HUES48 (cell line): Measurements from ENCODE around the gene OSBP.

ENCODE experiments used
- H3K27ac ChIP-seq: one replicate; pipeline ENCODE4 v1.7.0; 2013; ENCODE audit warnings: low read depth, low read length, inconsistent platforms
- H3K27me3 ChIP-seq: 2 replicates; pipeline ENCODE4 v1.6.1; 2013; ENCODE audit warnings: mild to moderate bottlenecking, low read length; ENCODE audit not compliant: control insufficient read depth, insufficient read depth
- H3K36me3 ChIP-seq: 2 replicates; pipeline ENCODE4 v1.6.1; 2013; ENCODE audit warnings: low read length; ENCODE audit not compliant: control insufficient read depth, insufficient read depth
- H3K4me1 ChIP-seq: 2 replicates; pipeline ENCODE4 v1.6.1; 2013; ENCODE audit warnings: mild to moderate bottlenecking, low read length; ENCODE audit not compliant: control insufficient read depth, insufficient read depth
- H3K4me3 ChIP-seq: 2 replicates; pipeline ENCODE4 v1.5.1; 2013; ENCODE audit warnings: mild to moderate bottlenecking, low read depth, low read length
- H3K9ac ChIP-seq: 2 replicates; pipeline ENCODE4 v1.6.1; 2013; ENCODE audit warnings: mild to moderate bottlenecking, low read depth, low read length, moderate library complexity
- H3K9me3 ChIP-seq: 2 replicates; pipeline ENCODE4 v1.6.1; 2013; ENCODE audit warnings: low read length; ENCODE audit not compliant: control insufficient read depth, insufficient read depth

Gene OSBP, protein sequence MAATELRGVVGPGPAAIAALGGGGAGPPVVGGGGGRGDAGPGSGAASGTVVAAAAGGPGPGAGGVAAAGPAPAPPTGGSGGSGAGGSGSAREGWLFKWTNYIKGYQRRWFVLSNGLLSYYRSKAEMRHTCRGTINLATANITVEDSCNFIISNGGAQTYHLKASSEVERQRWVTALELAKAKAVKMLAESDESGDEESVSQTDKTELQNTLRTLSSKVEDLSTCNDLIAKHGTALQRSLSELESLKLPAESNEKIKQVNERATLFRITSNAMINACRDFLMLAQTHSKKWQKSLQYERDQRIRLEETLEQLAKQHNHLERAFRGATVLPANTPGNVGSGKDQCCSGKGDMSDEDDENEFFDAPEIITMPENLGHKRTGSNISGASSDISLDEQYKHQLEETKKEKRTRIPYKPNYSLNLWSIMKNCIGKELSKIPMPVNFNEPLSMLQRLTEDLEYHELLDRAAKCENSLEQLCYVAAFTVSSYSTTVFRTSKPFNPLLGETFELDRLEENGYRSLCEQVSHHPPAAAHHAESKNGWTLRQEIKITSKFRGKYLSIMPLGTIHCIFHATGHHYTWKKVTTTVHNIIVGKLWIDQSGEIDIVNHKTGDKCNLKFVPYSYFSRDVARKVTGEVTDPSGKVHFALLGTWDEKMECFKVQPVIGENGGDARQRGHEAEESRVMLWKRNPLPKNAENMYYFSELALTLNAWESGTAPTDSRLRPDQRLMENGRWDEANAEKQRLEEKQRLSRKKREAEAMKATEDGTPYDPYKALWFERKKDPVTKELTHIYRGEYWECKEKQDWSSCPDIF

DNA sequence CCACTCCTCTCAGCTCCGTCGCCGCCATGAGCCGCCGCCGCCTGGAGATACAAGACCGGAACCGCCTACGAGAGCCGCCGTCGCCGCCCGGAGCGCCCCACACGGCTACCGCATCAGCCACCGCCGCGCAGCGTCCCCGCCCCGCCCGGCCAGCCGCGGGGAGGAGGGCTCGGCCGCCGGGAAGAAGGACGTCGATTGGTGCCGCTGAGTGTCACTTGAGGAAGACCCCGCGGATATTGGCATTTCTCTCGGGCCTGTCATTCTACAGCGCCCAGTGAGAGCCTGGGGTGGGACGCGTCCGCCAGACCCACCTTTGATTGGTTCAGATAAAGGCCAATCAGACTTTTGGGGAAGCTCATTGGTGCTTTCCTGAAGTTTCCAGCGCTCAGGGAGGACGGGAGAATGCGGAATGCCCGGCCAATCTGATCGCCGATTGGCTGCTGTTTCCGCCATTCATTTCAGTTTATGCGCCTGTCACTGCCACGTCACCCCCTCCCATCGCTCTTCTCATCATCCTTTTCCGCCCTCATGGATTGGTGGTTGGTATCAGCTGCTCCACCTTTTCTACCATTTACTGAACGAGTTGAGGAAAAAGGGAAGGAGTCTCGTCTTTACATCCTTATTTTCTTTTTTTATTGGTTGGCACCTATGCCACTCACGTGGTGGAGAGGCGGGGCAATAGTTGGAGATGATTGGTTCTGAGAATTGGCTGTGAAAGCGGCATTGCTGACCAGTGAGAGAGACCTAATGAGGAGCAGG is at the start of gene OSBP:
TSS of gene OSBP (minus strand) at position 138 of the 759 bp plus-strand sequence. CDS start at position 28, 110 bp downstream.
- H3K36me3 ChIP-seq, result peaks cover 4% of the 10 kb centered on the region; the same call in 1 of the 2 replicates
- H3K9me3 ChIP-seq, result no peaks in the 10 kb centered on the region
- H3K27me3 ChIP-seq, result no peaks in the 10 kb centered on the region
- peaks cover 8% of the 10 kb centered on the region for H3K4me1 ChIP-seq
- peak within 1 kb of the TSS; percentile 91 for H3K27ac ChIP-seq
- H3K4me3 ChIP-seq, result peak within 1 kb of the TSS; percentile 73
- peak within 1 kb of the TSS; percentile 73 for H3K9ac ChIP-seq

- Histone ChIP-seq H3K9me3 (no peaks in the 10 kb centered on the region), H3K4me1 (no peaks in the 10 kb centered on the region), H3K36me3 (peaks cover 95% of the 10 kb centered on the region), H3K9ac (no peak overlapping the region), H3K27ac (no peak overlapping the region), H3K4me3 (no peak overlapping the region), H3K27me3 (no peaks in the 10 kb centered on the region)
Measured at GRCh38 chr11:59660621-59661020, 45.0 kb upstream of the OSBP start.

DNA sequence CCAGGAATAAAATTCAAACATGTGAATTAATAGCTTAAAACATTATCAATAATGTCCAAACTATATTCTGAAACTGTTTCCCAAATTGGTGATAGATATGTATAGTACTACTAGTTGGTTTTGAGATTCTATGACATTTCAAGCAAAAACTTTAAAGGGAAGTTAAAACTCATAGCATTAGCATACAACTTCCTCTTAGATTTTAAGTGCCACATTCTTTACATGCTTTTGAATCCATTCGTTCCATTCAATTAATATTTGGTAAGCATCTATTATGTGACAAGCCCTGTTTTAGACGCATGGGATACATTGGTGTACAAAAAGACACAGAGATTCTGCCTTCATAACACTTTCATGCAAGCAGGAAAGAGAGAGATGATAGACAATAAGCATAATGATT is 44.4 kb upstream of the OSBP start:
- no peak overlapping the region for H3K9ac ChIP-seq
- H3K4me3 ChIP-seq, result no peak overlapping the region
- H3K36me3 ChIP-seq, result peaks cover 95% of the 10 kb centered on the region
- H3K27ac ChIP-seq, result no peak overlapping the region
- H3K4me1 ChIP-seq, result no peaks in the 10 kb centered on the region
- H3K27me3 ChIP-seq, result no peaks in the 10 kb centered on the region
- H3K9me3 ChIP-seq, result no peaks in the 10 kb centered on the region

- H3K9ac ChIP-seq, result no peak overlapping the region
- H3K4me1 ChIP-seq, result no peaks in the 10 kb centered on the region
- H3K27me3 ChIP-seq, result no peaks in the 10 kb centered on the region
- H3K36me3 ChIP-seq, result peaks cover 95% of the 10 kb centered on the region
- H3K27ac ChIP-seq, result no peak overlapping the region
- no peaks in the 10 kb centered on the region for H3K9me3 ChIP-seq
- no peak overlapping the region for H3K4me3 ChIP-seq
Measured at GRCh38 chr11:59658036-59658435, 42.5 kb upstream of the OSBP start.

GRCh38 chr11:59654893-59655292 is 39.3 kb upstream of the OSBP start:
- Histone ChIP-seq H3K27ac (no peak overlapping the region), H3K36me3 (peaks cover 96% of the 10 kb centered on the region), H3K4me1 (no peaks in the 10 kb centered on the region)

GRCh38 chr11:59647245-59647980 is 31.8 kb upstream of the OSBP start:
- Histone ChIP-seq H3K4me3 (no peak overlapping the region), H3K27me3 (no peaks in the 10 kb centered on the region), H3K36me3 (peaks cover 96% of the 10 kb centered on the region), H3K9me3 (no peaks in the 10 kb centered on the region), H3K4me1 (no peaks in the 10 kb centered on the region), H3K9ac (no peak overlapping the region), H3K27ac (no peak overlapping the region)

More at GRCh38 chr11:59654893-59655292, 39.3 kb upstream of the OSBP start:
- Histone ChIP-seq H3K27me3 (no peaks in the 10 kb centered on the region), H3K9me3 (no peaks in the 10 kb centered on the region), H3K4me3 (no peak overlapping the region), H3K9ac (no peak overlapping the region)

- no peak overlapping the region for H3K27ac ChIP-seq
- H3K4me1 ChIP-seq, result no peaks in the 10 kb centered on the region
- H3K27me3 ChIP-seq, result no peaks in the 10 kb centered on the region
- H3K9ac ChIP-seq, result no peak overlapping the region
- no peaks in the 10 kb centered on the region for H3K9me3 ChIP-seq
- H3K4me3 ChIP-seq, result no peak overlapping the region
- peaks cover 92% of the 10 kb centered on the region for H3K36me3 ChIP-seq
Measured at GRCh38 chr11:59644528-59644927, 29.0 kb upstream of the OSBP start.

GRCh38 chr11:59643390-59643789 is 27.8 kb upstream of the OSBP start:
- Histone ChIP-seq H3K4me1 (no peaks in the 10 kb centered on the region), H3K27me3 (no peaks in the 10 kb centered on the region), H3K9me3 (no peaks in the 10 kb centered on the region), H3K9ac (no peak overlapping the region), H3K36me3 (peaks cover 92% of the 10 kb centered on the region), H3K4me3 (no peak overlapping the region), H3K27ac (no peak overlapping the region)

DNA sequence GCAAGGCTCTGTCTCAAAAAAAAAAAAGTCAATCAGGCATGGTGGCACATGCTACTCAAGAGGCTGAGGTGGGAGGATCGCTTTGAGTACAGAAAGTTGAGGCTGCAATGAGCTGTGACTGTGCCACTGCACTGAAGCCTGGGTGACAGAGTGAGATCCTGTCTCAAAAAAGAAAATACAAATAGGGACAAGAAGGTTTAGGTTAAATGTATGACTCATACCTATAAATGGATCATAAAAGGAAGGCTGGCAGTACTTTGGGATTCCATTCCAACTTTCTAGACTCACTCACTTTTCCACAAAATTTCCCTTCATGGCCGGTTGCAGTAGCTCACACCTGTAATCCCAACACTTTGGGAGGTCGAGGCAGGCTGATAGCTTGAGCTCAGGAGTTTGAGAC is 25.6 kb upstream of the OSBP start:
- Histone ChIP-seq H3K9me3 (no peaks in the 10 kb centered on the region), H3K36me3 (peaks cover 92% of the 10 kb centered on the region)

DNA sequence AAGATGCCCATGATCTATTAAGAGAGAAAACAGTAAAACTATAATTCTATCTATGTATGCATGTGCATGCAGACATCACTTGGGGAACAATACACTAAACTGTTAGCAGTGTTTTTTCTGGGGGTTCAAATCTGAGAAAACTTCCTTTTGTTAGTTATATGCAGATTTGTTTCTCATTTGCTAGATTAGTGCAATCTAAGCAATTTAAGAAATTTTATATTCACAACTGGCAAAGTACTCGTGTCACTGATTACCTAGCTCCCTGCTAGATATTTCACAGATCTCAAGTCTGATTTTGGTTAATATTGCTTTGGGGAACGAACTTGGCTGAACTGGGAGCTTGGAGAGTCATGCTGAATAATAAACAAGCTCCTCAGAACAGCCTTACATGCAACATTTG is 14.9 kb upstream of the OSBP start:
- H3K4me1 ChIP-seq, result peaks cover 5% of the 10 kb centered on the region; the same call in 1 of the 2 replicates
- H3K9ac ChIP-seq, result no peak overlapping the region
- H3K27me3 ChIP-seq, result no peaks in the 10 kb centered on the region
- H3K9me3 ChIP-seq, result no peaks in the 10 kb centered on the region
- H3K4me3 ChIP-seq, result no peak overlapping the region
- H3K27ac ChIP-seq, result no peak overlapping the region
- no peaks in the 10 kb centered on the region for H3K36me3 ChIP-seq

More for the DNA sequence above, 25.6 kb upstream of the OSBP start:
- no peak overlapping the region for H3K9ac ChIP-seq
- H3K4me3 ChIP-seq, result no peak overlapping the region
- no peaks in the 10 kb centered on the region for H3K4me1 ChIP-seq
- H3K27me3 ChIP-seq, result no peaks in the 10 kb centered on the region
- no peak overlapping the region for H3K27ac ChIP-seq
